ENCODE data around the gene SIAH2.

SIAH2 gene

DNA sequence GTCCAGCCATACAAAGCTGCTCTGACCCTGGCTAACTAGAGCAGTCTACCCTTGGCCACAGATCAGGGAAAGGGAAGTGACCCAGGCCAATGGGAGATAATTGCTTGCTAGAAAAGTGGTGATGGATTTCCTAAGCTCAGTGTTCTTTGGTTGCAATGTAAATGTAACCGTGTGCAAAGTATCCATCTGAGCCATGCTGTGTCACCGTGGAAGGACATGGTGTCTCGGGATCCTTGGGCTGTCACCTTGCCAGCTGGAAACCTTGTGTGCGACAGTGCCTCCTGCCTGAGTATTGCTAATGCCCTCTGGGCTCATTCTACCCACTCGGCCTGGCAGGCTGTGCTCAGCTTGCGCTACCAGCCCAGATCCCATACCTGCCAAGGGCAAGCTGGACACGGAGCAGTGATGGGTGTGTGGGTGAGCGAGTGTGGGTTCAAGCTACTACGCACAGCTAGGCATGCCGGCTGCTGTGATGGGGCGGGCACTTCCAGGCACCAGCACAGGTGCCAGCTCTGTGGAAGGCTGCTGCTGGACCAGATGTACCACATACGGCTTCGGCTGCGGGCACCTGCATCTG is 10.7 kb upstream of the SIAH2 start:
- no peak for DNase-seq

DNA sequence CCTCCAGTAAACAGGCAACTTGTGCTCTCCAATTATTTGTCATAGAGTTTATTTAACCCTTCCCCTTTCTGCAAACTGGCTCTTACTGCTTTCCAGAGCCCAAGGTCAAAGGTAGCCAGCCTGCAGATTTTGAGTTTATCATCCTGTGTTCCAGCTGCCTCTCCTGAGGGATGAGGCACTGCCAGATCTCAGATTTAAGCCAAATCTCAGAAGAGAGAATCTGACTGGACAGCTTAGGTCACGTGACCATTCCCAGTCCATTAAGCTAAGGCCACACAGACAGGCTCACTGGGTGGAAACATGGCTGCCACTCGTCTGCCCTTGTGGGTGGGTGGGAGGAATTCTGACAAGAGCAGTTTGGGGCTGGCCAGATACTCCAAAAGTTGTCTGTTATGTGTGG is 8.6 kb upstream of the SIAH2 start:
- DNase-seq, result no peak

DNA sequence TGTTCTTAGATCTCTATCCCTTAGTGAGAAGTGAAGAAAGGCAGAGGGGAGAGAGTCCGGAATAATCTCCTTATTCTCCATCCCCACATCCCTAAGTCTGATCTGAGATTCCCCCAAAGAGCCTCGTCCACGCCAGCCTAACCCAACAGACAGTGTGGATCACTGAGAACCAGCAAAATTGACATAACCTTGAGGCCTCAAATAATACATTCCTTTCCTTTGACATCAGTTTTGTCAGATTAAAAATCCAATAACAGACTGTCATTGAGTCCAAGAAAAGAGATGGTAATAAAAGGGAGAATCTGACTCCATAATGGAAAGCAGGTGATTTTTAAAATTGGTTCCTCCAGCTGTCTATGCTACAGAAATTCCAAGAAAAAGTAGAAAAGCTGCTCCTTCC is 7.7 kb upstream of the SIAH2 start:
- no peak for DNase-seq

DNA sequence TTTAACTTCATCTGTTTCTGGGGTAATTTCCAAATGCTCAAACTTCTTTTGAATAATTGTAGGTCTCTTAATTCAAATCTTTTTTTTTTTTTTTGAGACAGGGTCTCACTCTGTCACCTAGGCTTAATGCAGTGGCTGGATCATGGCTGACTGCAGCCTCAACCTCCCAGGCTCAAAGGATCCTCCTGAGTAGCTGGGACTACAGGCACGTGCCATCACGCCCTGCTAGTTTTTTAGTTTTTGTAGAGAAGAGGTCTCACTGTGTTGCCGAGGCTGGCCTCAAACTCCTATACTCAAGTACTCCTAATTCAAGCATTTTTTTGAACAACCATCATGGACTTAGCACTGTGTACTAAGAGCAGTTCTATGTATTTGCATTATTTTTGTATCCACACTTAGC is 3.8 kb upstream of the SIAH2 start:
- no peak for DNase-seq

DNA sequence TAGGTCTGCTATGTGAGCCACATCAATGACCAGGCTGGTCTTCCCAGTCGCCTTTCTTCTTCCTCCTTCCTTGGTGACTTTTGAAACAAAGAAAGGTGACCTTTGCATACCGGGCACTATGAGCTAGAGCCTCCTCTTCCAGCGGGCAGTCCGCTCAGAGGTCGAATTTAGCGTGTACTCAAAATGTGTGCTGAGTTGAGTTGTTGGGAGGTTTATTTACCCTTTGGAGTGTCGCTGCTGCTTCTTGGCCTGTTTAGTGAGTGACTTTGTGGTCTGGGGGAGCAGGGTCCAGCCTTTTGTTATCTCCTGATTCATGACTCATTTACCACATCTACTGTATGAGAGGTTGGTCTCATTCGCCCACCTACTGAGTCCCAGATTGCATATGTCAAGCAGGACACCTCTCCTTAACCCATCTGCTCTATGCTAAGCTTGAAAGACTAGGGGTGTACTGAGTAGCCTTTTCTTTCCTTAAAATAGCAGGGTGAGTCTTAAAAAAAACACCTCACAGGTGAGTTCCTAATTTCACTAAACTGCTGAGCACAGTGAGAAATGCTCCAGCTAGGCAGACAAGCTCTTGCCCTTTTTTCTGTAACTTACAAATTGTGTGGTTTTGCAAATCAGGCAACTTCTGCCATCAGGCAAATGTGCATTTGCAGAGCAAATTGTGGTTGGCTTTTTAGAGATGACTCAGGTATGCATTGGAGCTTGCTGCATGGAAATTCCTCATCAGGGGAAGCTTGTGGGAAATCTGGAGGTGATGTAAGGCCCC is 3.2 kb upstream of the SIAH2 start:
- DNase-seq, result peak; percentile 53

DNA sequence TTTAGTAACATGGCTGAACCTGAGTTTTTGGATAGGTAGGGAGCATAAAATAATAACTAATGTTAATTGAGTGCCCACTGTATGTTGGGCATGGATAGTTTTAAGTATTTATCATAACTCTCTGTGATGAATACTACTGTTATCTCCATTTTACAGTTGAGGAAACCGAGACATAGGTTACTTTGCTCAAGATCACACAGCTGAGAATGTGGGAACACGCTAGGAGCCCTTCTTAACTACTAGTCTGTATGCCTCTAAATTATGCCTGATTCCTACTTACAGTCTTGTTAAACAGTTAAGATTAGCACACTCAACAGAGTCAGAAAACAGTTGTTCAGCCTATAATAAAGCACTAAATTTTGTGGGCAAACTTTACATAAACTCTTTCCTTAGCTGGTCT is 2.0 kb upstream of the SIAH2 start:
- DNase-seq, result no peak

DNA sequence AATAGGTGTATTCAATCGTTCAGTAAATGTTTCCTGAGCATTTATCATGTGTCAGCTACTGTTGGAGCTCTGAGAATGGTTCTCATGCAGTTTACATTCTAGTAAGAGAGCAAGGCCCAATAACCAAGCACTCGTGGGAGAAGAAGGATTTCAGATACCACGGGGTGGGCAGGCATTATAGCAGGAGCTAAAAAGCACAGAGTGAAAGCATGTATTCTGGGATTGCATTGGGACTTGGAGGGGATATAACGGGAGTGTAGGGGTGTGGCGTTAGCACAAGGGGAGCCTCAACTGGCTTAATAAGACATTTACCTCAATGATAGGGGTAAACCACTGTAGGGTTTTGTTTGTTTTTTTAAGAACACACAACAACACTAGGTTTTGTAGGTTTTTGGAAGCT is 1.6 kb upstream of the SIAH2 start:
- DNase-seq, result no peak

DNA sequence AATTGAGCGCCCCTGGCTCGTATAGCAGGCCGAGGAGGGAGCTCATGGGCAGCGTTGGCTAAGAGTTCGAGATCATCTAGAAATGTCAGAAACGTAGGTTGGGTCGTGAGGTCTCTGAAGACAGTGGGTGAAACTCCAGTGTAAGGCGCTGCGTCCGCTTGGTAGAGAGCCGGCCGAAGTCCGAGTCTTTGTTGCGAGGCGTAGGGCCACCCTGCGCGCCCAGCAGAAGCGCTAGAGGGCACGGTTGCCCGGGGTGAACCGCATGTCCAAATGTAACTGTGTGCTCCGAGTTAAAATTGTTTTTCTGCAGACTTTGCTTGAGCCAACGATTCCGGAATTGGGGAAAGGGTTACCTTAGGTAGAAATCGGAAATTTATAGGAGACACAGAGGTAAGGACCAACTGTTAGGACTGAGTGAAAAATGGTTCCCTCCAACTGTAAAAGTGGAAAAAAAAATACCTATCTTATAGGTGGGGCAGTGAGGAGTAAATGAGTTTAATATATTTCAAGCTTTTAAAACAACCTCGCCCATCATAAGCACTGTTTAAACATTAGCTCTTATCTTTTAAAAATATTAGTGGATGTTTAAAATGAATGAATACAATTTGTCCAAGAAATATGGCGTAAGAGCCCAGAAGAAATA is 993 bp upstream of the SIAH2 start:
- DNase-seq, result peak; percentile 58

DNA sequence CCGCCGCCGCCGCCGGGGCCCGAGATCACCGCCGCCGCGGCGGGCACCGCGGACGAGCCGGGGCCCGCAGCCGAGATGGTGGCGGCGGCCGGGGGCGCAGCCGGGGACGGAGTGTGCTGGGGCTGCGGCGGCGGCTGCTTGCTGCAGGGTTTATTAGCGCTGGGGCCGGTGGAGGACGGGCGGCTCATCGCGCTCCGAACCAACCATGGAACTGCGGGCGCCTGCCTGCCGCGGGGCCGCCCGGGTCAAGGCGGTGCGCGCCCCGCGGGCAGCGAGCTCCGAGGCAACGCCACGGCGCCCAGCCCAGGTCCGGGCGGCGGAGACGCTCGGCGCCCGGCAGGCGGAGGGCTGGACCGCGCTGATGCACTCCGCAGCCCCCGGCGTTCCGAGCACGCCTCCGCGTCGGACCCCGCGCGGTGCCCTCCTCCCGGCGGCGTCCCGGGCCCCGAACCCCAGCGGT is 277 bp downstream of the SIAH2 start:
- DNase-seq, result no peak

DNA sequence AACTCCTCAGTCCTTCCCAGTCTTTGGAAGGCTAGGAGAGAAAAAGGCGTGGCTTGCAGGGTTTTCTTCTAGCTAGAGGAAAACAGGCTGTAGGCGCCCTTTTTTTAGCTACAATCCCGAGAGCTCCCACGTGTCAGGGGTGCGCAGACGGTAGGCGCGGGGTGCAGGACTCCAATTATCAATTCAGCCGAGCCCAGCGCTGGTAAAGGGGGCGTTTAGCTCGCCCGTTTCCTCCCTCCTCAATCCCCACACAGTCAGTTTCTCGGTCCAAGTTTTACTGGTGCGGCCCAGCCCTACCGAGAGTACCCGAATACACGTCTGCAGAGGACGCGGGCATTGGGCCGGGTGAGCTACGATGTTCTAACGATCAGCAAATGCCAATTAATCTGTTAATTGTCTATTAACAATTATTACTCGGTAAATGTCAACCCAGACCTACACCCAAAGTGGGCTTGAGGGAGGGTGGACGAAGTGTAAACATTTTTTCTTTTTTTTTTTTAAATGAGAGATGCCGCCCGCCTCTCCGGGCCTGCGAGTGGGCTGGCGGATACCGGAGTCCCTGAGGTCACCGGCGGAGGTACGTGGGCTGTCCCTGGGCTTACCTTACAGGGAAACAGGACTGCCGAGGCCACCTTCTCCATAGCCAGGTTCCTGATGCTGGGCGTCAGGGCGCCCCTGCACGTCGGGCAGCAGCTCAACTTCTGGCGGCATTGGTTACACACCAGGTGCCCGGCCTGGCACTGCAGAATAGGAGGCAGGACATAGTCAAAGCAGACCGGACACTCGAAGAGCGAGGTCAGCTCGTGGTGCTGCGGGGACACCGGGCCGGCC is 923 bp downstream of the SIAH2 start:
- peak; percentile 48 for DNase-seq

DNA sequence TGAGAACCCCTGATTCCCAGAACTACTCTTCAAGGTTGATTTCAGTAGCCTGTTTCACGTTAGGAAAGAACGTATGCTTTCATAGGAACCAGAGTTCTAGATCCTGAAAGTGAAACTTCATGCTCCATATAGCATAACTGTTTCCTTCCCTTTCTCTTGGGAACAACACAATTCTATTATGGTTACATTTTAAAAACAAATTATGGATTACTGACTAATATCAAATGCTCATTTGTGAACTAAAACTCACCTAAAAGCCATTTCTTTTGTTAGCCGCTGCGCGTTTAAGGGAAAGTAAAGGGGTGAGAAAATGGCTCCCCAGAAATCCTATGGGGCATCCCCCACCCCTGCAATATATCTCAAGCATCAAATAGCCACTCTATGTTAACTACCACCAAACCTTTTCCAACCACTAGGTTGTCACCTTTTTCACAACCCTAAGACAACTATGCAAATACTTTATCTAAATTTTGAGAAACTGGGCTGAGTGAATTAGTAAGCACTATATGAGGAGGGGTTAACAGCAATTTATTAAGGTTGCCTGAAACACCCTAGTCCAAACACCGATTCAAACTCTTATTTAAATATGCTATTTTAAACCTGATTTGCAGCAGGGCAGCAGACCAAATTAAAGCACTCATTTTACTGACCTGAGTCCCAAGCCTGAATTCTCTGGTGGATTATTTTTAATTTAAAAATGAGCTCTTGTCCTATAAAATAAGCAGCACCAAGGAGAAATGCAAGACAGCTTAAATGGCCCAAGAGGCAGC is 2.4 kb downstream of the SIAH2 start:
- peak; percentile 80 for DNase-seq

DNA sequence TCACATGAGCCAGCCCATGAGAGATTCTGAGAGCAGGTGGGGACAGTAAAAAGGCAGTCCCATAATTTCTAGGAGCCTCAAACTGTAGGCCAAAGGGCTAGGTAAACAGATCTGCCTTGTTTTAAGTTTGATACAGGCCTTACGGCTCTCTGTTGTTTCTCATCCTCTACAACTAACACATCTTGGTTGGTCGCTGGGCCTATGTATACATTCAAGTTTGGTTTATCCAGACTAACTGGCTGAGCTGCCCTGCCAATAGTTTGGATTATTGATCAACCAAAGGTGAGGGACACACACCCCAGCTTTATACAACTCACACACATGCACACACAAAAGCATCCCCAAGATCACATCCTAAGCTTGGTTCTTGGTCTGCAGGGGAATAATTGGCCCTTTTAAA is 3.0 kb downstream of the SIAH2 start:
- DNase-seq, result no peak

DNA sequence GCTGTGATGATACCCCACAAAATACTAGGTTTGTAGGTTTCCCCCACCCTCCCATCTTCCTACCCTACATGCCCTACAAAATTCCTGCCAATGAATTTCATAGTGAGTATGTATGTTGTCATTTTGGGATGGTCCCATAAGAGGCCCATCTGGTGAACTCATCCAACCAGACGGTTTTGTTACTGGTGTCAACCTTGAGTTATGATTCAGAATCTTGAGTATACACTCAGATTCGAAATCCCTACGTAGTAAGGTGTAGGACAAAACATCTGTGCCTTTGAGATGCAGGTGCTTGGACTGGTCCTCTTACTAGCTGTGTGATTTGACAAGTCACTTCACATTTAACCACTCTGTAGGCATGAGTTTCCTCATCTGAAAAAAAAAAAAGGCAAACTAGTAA is 3.6 kb downstream of the SIAH2 start:
- DNase-seq, result peak; percentile 28

DNA sequence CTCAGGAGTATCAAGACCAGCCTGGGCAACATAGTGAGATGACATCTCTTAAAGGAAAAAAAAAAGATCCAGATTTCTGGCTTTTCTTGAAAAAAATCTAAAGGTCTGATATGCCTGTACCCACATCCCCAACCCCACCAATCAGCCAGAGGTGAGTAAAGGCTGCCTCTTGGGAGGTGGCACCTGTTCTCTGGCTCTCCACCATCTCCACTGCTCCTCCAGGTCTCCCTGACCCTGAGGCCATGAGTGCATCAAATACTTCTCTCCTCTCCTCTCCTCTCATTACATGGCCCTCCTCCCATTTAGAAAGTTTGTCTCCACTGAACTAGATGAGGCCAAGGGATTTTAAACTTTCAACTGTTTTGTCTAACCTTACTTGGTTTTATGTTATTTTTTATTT is 5.2 kb downstream of the SIAH2 start:
- no peak for DNase-seq

DNA sequence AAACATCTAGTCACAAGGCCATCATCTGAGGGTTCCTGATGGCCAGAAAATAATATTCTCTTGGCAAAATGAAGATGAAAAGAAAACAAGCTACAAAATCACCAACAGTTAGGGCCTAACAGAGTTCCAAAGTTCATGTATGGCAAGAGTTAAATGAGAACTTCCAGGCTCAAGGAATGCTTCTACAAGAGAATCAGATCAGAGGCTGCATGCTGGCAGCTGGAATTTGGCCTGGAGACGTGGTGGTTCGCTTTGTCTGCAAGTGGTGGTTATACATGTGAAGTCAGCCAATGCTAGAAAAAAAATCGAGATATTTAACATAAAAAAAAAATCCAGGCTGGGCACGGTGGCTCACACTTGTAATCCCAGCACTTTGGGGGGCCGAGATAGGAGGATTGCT is 5.6 kb downstream of the SIAH2 start:
- no peak for DNase-seq

DNA sequence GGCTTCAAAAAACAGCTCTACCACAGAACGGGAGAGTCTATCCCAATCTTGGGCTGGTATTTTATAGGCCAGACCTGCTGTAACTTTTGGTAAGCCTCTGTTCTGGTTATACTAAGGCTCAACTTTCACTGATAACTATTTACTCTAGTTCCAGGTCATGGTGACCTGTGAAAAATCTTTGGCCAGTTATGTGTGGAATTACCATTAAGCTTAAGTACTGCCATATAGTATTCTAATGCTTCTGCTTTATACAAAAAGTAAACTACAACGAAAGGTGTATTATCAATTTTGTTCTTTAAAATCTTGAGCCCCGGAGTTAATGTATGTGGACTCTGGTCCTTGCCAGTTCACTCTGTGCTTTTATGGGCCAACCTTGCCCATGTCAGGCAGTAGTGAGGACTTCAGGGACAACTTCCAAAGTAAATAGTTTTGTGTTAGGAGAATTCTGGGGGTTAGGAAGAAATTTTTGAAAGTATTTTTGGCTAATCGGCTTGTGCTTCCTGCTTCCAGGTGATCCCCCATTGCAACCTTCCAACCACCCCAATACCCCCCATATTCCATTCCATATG is 6.4 kb downstream of the SIAH2 start:
- no peak for DNase-seq

DNA sequence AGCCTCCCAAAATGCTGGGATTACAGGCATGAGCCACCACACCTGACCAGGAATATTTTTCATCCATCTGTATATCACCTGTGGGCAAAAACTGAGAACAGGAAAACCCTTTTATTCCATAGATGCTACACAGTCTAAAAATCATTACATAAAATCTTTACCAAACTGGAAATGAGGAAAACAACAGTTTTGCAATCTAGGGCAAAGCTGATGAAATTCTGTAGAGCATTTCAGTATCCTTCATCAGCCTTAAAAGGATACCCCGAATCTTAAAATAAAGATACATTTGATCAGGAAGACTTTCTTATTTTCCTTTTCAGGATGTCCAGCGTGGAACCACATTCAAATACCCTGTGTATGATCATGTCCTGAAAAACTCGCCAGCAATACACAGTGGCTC is 7.1 kb downstream of the SIAH2 start:
- no peak for DNase-seq

DNA sequence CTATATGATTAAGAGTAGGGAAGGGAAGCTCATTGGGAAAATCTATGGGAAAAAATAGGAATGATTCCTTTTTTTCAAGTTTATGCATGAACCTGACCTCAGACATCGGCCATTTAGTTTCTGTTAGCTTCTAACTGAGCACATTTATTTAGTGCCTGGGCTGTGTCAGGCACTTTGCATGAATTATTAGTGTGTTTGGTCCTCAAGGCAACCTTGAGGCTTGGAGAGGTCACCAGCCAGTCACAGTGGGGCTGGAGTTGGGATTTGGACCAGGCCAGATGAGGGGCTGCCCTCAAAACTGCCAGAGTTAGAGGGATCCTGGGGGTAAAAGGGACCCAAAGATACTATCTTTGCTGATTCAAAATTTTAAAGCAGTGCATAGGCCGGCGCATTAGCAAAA is 8.1 kb downstream of the SIAH2 start:
- DNase-seq, result no peak

DNA sequence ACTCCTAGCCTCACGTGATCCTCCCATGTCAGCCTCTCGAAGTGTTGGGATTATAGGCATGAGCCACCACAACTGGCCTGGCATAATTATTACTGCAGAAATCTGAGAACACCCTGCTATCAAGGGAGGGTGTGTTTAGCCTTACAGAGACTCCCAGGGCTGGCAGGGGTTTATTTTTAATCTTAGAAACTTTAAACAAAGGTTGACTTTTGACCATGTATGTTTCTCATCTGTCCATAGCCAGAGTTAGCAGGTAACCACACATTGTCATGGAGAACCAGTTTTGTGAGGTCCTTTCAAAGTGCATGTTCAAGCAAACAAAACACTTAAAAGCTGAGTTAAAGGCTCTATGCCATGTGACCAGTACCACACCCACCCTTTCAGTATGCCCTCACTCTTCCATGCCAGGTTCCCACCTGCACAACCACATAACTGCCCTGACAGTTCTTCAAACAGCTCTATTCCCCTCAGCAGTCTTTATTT is 11.1 kb downstream of the SIAH2 start:
- no peak for DNase-seq

DNA sequence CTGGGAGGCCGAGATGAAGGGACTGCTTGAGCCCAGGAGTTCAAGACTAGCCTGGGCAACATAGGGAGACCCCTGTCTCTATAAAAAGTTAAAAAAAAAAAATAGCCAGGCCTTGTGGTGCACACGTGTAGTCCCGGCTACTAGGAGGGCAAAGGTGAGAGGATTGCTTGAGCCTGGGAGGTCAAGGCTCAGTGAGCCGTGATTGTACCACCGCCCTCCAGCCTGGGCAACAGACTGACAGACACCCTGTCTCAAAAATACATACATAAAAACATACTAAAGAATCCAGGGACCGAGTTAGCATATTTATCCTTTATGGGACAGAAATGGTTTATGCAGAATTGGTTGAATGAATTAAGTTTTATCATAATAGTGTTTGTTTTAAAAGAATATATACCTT is 13.7 kb downstream of the SIAH2 start:
- DNase-seq, result no peak

DNA sequence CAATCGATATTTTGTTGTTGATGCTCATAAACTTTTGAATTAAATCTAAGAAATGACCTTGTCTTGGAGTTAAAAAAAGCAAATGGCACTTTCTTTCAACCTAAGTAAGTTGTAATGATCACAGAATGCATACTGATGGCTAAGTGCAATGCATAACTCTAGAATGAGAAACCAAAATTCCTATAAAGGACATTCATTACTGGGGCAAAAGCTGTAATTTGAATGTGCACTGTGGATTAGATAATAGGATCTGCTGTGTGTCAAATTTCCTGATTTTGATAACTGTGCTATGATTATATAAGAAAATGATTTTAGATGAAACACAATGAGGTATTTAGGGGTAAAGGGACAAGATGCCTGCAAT is 14.3 kb downstream of the SIAH2 start:
- DNase-seq, result no peak

Measured in stimulated activated CD4-positive, alpha-beta T cell treated with anti-CD3 and anti-CD28 coated beads, Interleukin-4, amount 100 ng/mL, for 24 hours (primary cell).